ENCODE results near the gene LYPD3.

The LYPD3 gene

DNA sequence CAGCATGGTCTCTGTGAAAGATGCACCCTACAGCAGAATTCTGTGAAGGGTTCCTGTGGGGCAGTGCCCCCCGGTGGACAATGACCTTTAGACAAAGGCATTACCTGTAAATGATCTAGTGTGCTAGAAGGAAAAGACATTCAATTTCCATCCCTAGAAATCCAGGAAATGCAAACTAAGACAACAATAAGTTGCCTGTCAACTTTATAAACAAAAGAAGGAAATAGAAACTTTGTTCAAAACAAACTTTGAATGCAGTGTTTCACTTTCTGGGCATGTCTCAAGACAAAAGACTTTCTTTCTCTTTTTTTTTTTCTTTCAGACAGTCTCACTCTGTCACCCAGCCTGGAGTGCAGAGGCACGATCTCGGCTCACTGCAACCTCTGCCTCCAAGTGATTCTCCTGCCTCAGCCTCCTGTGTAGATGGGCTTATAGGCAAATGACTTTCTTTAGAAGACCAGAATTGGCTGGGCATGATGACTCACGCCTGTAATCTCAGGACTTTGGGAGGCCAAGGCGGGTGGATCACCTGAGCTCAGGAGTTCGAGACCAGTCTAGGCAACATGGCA is 35.2 kb downstream of the LYPD3 start:
- DNase-seq, result no peak

DNA sequence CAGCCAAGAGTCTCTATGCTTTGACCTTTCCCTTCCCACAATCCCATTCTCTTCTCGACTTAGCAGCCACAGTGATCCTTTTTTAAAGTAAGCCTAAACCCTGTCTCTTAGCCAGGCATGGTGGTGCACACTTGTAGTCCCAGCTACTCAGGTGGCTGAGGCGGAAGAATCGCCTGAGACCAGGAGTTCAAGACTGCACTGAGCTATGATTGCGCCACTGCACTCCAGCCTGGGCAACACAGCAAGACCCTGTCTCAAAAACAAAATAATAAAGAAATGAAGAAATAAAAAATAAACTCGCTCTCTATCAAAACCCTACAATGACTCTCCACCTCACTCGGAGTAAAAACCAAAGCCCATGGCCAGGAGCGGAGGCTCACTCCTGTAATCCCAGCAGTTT is 36.0 kb downstream of the LYPD3 start:
- DNase-seq, result no peak

DNA sequence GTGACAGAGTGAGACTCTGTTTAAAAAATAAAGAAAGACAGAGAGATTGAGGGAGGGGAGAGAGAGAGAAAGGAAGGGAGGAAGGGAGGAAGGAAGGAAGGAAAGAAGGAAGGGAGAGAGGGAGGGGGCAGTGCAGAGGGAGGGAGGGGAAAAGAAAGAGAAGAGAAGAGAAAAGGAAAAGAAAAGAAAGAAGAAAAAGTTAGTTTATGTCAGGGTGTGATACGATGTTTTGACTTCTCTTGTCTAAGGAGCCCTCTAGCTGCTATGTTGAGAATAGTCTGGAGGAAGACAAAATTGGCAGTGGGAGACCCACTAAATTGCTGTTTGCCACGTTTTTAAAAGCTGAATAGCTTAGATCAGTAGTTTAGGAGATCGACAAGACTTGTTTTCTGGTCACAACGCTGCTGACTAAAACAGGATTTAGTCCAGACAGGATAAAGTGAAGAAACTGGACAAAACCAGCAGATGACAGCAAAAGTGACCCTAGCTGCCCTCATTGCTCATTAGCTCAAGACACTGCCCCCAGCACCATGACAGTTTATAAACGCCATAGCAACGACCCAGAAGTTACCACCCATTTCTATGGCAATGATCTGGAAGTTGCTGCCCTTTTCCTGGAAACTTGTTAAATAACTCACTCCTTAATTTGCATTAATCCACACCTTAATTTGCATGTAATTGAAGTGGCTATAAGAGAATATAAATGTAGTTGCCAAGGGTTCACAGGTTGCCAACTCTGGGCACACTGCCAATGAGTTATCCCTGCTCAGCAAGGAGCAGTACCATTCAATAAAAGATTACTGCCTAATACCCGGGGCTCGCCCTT is 39.6 kb downstream of the LYPD3 start:
- DNase-seq, result no peak

DNA sequence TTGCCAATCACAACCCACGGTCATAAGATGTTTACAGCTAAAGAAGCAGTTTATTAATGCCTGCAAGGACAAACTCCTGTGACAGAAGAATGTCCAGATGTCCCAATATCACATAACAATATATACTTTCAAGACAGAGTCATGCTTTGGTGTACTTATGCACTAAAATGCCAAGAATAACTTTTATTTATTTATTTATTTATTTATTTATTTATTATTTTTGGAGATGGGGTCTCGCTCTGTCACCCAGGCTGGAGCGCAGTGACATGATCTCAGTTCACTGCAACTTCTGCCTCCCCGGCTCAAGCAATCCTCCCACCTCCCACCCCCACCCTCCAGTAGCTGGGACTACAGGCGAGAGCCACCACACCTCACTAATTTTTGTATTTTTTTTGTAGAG is 41.6 kb downstream of the LYPD3 start:
- DNase-seq, result no peak

DNA sequence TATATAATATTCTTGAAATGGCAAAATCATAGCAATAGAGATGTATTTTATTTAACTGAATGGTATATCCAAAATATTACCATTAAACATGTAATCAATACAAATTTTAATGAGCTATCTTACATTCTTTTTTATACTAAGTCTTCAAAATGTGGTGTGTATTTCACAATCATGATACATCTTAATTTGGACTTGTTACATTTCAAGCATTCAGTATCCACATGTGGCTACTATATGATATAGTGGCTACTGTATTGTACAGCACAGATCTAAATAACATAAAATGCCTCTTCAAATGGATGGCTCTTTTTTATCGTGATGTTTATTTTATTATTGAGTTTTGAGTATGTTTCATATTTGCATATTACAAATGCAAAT is 42.7 kb downstream of the LYPD3 start:
- DNase-seq, result no peak

DNA sequence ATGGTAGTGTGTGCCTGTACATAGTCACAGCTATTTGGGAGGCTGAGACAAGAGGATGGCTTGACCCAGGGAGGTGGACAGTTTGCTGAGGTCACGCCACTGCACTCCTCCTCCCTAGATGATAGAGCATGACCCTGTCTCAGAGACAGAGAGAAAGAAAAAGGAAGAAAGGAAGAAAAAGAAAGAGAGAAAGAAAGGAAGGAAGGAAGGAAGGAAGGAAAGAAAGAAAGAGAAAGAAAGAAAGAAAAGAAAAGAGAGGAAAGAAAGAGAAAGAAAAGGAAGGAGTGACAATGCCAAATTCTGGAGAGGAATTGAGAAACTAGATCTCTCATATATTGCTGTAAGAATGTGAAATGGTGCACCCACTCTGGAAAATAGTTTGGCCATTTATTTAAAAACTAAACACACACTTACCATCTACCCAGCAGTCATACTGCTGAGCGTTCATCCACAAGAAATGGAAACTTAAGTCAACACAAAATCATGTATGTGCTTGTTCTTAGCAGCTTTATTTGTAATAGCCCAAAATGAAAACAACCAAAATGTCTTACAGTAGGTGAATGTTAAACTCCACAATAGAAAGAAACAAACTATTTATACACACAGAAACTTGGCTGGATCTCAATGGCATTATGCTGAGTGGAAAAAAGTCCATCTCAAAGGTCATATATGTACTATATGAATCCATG is 43.3 kb downstream of the LYPD3 start:
- DNase-seq, result no peak

DNA sequence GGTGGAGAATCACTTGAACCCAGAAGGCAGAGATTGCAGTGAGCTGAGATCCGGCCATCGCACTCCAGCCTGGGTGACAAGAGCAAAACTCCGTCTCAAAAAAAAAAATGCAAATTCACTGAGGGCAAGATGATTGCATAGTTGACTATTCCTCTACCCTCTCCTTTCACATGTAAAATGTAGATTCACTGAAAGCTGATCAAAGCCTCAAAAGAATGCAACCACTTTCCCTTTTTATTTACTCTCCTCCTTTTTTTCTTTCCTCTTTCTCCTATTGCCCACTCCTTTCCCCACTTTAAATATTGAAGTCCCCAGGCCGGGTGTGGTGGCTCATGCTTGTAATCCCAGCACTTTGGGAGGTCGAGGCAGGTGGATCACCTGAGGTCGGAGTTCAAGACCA is 44.5 kb downstream of the LYPD3 start:
- no peak for DNase-seq

DNA sequence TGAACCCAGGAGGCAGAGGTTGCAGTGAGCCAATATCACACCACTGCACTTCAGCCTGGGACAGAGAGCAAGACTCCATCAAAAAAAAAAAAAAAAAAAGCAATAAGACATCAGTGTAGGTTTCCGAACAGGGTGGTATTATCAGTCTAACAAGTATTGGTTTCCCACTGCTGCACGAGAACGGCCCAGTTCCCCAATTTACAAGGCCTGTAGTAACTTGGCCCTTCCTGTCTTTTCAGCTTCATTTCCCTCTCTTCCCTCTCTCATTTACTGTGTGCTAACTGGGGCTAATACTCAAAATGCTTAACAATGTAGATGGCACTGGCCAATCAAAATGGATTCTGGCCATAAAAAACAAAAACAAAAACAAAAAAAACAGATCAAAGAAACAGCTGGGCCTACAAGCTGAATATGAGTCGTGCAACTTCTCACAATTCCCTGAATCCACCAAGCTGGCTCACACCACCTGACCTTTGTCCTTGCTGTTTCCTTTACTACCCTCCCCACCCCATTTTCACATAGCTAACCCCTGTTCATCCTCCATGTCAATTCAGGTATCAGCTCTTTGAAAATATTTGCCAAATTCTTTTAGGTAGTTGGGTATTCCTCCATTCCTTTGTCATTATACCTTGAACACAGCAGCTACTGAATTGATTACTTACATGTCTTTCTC is 48.3 kb downstream of the LYPD3 start:
- DNase-seq, result no peak

DNA sequence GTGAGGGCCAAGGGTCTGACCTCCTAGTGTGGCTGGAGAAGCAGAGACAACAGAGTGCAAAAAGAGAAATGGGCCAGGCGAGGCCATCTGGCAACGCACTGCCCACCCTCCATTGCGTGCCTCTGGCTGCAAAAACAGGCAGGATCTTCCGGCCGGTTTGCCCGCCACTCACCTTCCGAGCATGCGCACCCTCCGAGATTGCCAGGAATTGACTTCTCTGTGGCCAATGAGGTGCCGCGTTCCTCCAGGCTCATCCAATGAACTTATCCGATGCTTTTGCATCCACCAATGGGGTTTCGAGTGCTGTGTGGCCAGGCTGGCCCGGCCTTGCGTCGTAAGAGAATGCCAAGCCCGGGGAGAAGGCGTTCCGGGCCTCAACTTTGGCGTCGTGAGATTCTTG is 50.9 kb downstream of the LYPD3 start, which contains the start of gene TEX101:
Gene TEX101, plus strand, starts transcription at position 337 of the 400 bp plus-strand sequence. CDS start 1,030 bp downstream, outside the sequence.
- DNase-seq, result no peak

DNA sequence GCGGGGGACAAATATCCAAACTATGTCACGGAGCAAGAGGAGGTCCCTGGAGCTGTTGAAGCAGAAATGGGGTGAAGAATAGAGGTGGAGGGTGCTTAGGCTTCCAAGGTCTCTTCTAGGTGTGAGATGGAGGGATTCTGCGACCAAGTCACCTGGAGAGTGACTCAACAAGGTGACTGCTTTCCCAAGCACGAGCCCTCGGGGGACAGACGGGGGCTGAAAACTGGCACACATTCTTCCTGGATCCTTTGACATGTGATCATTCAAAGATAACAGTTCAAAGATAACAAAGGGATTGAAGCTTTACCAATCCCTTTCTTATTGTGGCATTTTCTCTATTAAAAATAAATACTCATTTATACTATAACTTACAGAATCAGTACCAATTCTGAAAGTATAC is 53.0 kb downstream of the LYPD3 start:
- DNase-seq, result no peak
